ENCODE data around the gene RHOT2. TPM values are rescaled to one million over a fixed set of nuclear protein-coding genes. Genes with fewer than 3 reads are reported as not detected.

Gene RHOT2
- total and polyA plus RNA-seq, 10 of the 15 experiments (the other 5 are each of a cell fraction or from before 2014, with no cell fraction given): 3.7 to 174 (median 69.8) TPM

GRCh38 chr16:710500-711075 lies 42.7 kb downstream of the RHOT2 start:
- ChIA-PET SMC1A (ENCODE audit: uncharacterized antibody, unreplicated experiment) (no interaction called here), POLR2A (no interaction called here), RAD21 (ENCODE audit: unreplicated experiment) (interaction anchor here (0.5 kb wide), 1 partner anchor 317 kb away, joined by 4 read pairs; no protein-coding TSS in a partner anchor), CTCF (interaction anchor here (0.6 to 1.3 kb wide), 3 partner anchors 31 to 210 kb away, joined by 3 to 5 read pairs (median 4); no protein-coding TSS in a partner anchor)
- ATAC-seq: no peak
- Histone ChIP-seq H3K27ac (ENCODE audit: control insufficient read depth, insufficient read depth) (no peak overlapping the region), H2AFZ (ENCODE audit: control insufficient read depth, low read depth, low read length) (no peak overlapping the region), H3K4me3 (no peak overlapping the region), H3K4me1 (ENCODE audit: control insufficient read depth, insufficient read depth, low read length) (no peaks in the 10 kb centered on the region), H3K4me2 (ENCODE audit: control insufficient read depth, insufficient read depth) (no peak overlapping the region), H4K20me1 (ENCODE audit: control insufficient read depth, insufficient read depth) (no peaks in the 10 kb centered on the region), H3K36me3 (ENCODE audit: control insufficient read depth in 2 of 2, insufficient read depth in 2 of 2, low read length in 1 of 2) (no peaks in the 10 kb centered on the region), H3K27me3 (replicated peaks in 1 of 2; ENCODE audit: control insufficient read depth in 2 of 2, insufficient read depth in 2 of 2, low read length in 1 of 2) (no peaks in the 10 kb centered on the region; a peak in 2 of 4 replicates), H3K9ac (ENCODE audit: control insufficient read depth, insufficient read depth, low read length) (no peak overlapping the region), H3K9me3 (replicated peaks; ENCODE audit: control insufficient read depth, insufficient read depth, low read length) (no peaks in the 10 kb centered on the region), H3K79me2 (ENCODE audit: control insufficient read depth, insufficient read depth, low read length) (no peaks in the 10 kb centered on the region)
- no peak for DNase-seq (ENCODE audit: low read depth, low spot score)
- 25% methylated on average over 21 of the region's 21 CpGs for WGBS (ENCODE audit: insufficient coverage, insufficient replicate concordance, low lambda C conversion rate, missing lambda C conversion rate)
- intact Hi-C loops (cut with micrococcal nuclease; ENCODE audit: unreplicated experiment): loop anchor here (1.0 to 2.0 kb wide), 2 partner anchors 75 to 392 kb away; no protein-coding TSS in a partner anchor
- no peak for FAIRE-seq
- in situ Hi-C loops (cut with MboI): loop anchor here (5.0 kb wide), 1 partner anchor 77 kb away; the partner anchor contains the start of genes CHTF18 and RPUSD1
- BruUV-seq (replicated peaks): no TSS peak
- TF ChIP-seq EED (IDR thresholded peaks at IDR 0.05; ENCODE audit: low read depth): no peak
- TF ChIP-seq ZNF217 (IDR thresholded peaks at IDR 0.05): no peak
- no peak for TF ChIP-seq POLR2A (IDR thresholded peaks at IDR 0.05; ENCODE audit: low read depth, low read length)
- TF ChIP-seq KDM1A (IDR thresholded peaks at IDR 0.05; ENCODE audit: borderline replicate concordance): no peak
- TF ChIP-seq PML (IDR thresholded peaks at IDR 0.05; ENCODE audit: low read length): no peak
- TF ChIP-seq JUNB (IDR thresholded peaks at IDR 0.05): no peak
- no peak for TF ChIP-seq CHD2 (IDR thresholded peaks at IDR 0.05; ENCODE audit: borderline replicate concordance, low read depth, low read length)
- TF ChIP-seq CHD1 (IDR thresholded peaks at IDR 0.05; ENCODE audit: low read depth, low read length): no peak
- no peak for TF ChIP-seq HDGF (IDR thresholded peaks at IDR 0.05)
- TF ChIP-seq, protein P1, sequence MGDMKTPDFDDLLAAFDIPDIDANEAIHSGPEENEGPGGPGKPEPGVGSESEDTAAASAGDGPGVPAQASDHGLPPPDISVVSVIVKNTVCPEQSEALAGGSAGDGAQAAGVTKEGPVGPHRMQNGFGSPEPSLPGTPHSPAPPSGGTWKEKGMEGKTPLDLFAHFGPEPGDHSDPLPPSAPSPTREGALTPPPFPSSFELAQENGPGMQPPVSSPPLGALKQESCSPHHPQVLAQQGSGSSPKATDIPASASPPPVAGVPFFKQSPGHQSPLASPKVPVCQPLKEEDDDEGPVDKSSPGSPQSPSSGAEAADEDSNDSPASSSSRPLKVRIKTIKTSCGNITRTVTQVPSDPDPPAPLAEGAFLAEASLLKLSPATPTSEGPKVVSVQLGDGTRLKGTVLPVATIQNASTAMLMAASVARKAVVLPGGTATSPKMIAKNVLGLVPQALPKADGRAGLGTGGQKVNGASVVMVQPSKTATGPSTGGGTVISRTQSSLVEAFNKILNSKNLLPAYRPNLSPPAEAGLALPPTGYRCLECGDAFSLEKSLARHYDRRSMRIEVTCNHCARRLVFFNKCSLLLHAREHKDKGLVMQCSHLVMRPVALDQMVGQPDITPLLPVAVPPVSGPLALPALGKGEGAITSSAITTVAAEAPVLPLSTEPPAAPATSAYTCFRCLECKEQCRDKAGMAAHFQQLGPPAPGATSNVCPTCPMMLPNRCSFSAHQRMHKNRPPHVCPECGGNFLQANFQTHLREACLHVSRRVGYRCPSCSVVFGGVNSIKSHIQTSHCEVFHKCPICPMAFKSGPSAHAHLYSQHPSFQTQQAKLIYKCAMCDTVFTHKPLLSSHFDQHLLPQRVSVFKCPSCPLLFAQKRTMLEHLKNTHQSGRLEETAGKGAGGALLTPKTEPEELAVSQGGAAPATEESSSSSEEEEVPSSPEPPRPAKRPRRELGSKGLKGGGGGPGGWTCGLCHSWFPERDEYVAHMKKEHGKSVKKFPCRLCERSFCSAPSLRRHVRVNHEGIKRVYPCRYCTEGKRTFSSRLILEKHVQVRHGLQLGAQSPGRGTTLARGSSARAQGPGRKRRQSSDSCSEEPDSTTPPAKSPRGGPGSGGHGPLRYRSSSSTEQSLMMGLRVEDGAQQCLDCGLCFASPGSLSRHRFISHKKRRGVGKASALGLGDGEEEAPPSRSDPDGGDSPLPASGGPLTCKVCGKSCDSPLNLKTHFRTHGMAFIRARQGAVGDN (IDR thresholded peaks at IDR 0.05): no peak
- TF ChIP-seq, protein P2, sequence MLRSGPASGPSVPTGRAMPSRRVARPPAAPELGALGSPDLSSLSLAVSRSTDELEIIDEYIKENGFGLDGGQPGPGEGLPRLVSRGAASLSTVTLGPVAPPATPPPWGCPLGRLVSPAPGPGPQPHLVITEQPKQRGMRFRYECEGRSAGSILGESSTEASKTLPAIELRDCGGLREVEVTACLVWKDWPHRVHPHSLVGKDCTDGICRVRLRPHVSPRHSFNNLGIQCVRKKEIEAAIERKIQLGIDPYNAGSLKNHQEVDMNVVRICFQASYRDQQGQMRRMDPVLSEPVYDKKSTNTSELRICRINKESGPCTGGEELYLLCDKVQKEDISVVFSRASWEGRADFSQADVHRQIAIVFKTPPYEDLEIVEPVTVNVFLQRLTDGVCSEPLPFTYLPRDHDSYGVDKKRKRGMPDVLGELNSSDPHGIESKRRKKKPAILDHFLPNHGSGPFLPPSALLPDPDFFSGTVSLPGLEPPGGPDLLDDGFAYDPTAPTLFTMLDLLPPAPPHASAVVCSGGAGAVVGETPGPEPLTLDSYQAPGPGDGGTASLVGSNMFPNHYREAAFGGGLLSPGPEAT (IDR thresholded peaks at IDR 0.05; ENCODE audit: low read depth): no peak
- TF ChIP-seq EZH2 (IDR thresholded peaks at IDR 0.05; ENCODE audit: borderline replicate concordance, control insufficient read depth, low read depth, low read length): no peak
- TF ChIP-seq SP1 (IDR thresholded peaks at IDR 0.05; ENCODE audit: low read depth, low read length): no peak
- TF ChIP-seq IKZF2 (IDR thresholded peaks at IDR 0.05): no peak
- TF ChIP-seq PAX8 (IDR thresholded peaks at IDR 0.05): no peak
- no peak for TF ChIP-seq STAT3 (IDR thresholded peaks at IDR 0.05; ENCODE audit: low read depth, low read length)
- TF ChIP-seq ZBTB11 (CRISPR knock-in tag; IDR thresholded peaks at IDR 0.05): no peak
- no peak for TF ChIP-seq SREBF1 (IDR thresholded peaks at IDR 0.05; ENCODE audit: low read length)

Data from GM12878 (cell line).